PC-9 (cell line): Measurements from ENCODE around the gene MT2A. TPM values are rescaled to one million over a fixed set of nuclear protein-coding genes. Genes with fewer than 3 reads are reported as not detected.

Experiments used
- BruUV-seq: library from RNA; stranded (reverse); fragments of 400-500 nt; replicated peaks from 2 replicates; lab custom pipeline; 2021; lab: Mats Ljungman, UMichigan
- CTCF ChIA-PET: fragments of 300-600 bp; sonication (Branson Sonifier 250); formaldehyde crosslinking; loops from one replicate; lab custom pipeline; 2022; ENCODE audit warnings: antibody characterized with exemption; lab: Charles Lee
- POLR2A ChIA-PET: fragments of 300-600 bp; sonication (Branson Sonifier 250); formaldehyde crosslinking; loops from one replicate; lab custom pipeline; 2022; ENCODE audit warnings: antibody characterized with exemption; ENCODE audit not compliant: unreplicated experiment; lab: Charles Lee
- DNase-seq, 2 experiments: peaks; one replicate each; pipeline versions ENCODE4 v3.0.0 to v3.0.0-alpha.2; 2015 to 2022; ENCODE audit warnings: mixed read lengths in 1 of 2
- H2AFZ ChIP-seq: fragments of 200-600 bp; sonication (generic); 2 replicates; pipeline ENCODE4 v1.8.1; 2017; ENCODE audit warnings: antibody characterized with exemption
- H3F3A ChIP-seq: fragments of 200-600 bp; sonication (generic); 2 replicates; pipeline ENCODE4 v1.8.1; 2017; ENCODE audit warnings: antibody characterized with exemption, mild to moderate bottlenecking, low read depth; ENCODE audit not compliant: insufficient read depth
- H3K27ac ChIP-seq: fragments of 200-600 bp; sonication (generic); 2 replicates; pipeline ENCODE4 v1.6.1; 2016; ENCODE audit warnings: mixed run types
- H3K27me3 ChIP-seq: fragments of 200-600 bp; sonication (generic); 2 replicates; pipeline ENCODE4 v1.6.1; 2016; ENCODE audit warnings: low read depth, mixed run types; ENCODE audit not compliant: insufficient read depth
- H3K36me3 ChIP-seq: fragments of 200-600 bp; sonication (generic); 2 replicates; pipeline ENCODE4 v1.6.1; 2016; ENCODE audit warnings: low read depth, mixed run types
- H3K4me1 ChIP-seq: fragments of 200-600 bp; sonication (generic); replicated peaks from 2 replicates; pipeline ENCODE4 v1.6.1; 2016; ENCODE audit warnings: mixed run types; ENCODE audit not compliant: insufficient read depth
- H3K4me2 ChIP-seq: fragments of 200-600 bp; sonication (generic); 2 replicates; pipeline ENCODE4 v1.6.1; 2017; ENCODE audit warnings: mixed run types
- H3K4me3 ChIP-seq: fragments of 200-600 bp; sonication (generic); 2 replicates; pipeline ENCODE4 v1.6.1; 2016; ENCODE audit warnings: mixed run types
- H3K79me2 ChIP-seq: fragments of 200-600 bp; sonication (generic); 2 replicates; pipeline ENCODE4 v1.6.1; 2017; ENCODE audit warnings: low read depth, mixed run types
- H3K9me2 ChIP-seq: fragments of 200-600 bp; sonication (generic); 2 replicates; pipeline ENCODE4 v1.8.1; 2017; ENCODE audit warnings: mild to moderate bottlenecking; ENCODE audit not compliant: insufficient read depth
- H3K9me3 ChIP-seq: fragments of 200-600 bp; sonication (generic); 2 replicates; pipeline ENCODE4 v1.8.1; 2016; ENCODE audit warnings: low read depth; ENCODE audit not compliant: insufficient read depth
- H4K20me1 ChIP-seq: fragments of 200-600 bp; sonication (generic); 2 replicates; pipeline ENCODE4 v1.8.1; 2017; ENCODE audit not compliant: insufficient read depth
- EZH2 ChIP-seq: fragments of 200-600 bp; sonication (generic); IDR thresholded peaks from 2 replicates; pipeline ENCODE4 v1.8.0; 2017; ENCODE audit warnings: antibody characterized with exemption, low read depth
- intact Hi-C: fragments of 100-400 bp; cut with micrococcal nuclease; formaldehyde crosslinking; loops from one replicate; pipeline ENCODE4 v1.10.0; 2022; ENCODE audit not compliant: unreplicated experiment
- total RNA-seq: library from RNA; stranded (reverse); gene quantifications from 2 replicates; pipeline ENCODE4 v1.2.3, GENCODE V29; 2021
- TF ChIP-seq, protein P1 (sequence below): fragments of 200-600 bp; sonication (generic); conservative IDR thresholded peaks from 2 replicates; pipeline ENCODE4 v1.6.1; 2017; ENCODE audit warnings: mixed run types, antibody characterized with exemption, mild to moderate bottlenecking, moderate library complexity

Gene MT2A
- total RNA-seq, 1 experiment from 2014 or later = 203 TPM

- Histone ChIP-seq H3K36me3 (no peaks in the 10 kb centered on the region), H3K4me2 (no peak overlapping the region), H3K9me3 (no peaks in the 10 kb centered on the region), H3K27ac (no peak overlapping the region), H3F3A (no peaks in the 10 kb centered on the region), H3K79me2 (no peaks in the 10 kb centered on the region), H2AFZ (no peak overlapping the region), H4K20me1 (no peaks in the 10 kb centered on the region), H3K9me2 (no peaks in the 10 kb centered on the region), H3K27me3 (no peaks in the 10 kb centered on the region; the same call in 1 of the 2 replicates), H3K4me3 (no peak overlapping the region), H3K4me1 (0 out of 2 replicates have a peak, but pooled peaks cover 9% of the 10 kb centered on the region)
- no peak for DNase-seq
- no peak for TF ChIP-seq EZH2
- TF ChIP-seq, protein P1, sequence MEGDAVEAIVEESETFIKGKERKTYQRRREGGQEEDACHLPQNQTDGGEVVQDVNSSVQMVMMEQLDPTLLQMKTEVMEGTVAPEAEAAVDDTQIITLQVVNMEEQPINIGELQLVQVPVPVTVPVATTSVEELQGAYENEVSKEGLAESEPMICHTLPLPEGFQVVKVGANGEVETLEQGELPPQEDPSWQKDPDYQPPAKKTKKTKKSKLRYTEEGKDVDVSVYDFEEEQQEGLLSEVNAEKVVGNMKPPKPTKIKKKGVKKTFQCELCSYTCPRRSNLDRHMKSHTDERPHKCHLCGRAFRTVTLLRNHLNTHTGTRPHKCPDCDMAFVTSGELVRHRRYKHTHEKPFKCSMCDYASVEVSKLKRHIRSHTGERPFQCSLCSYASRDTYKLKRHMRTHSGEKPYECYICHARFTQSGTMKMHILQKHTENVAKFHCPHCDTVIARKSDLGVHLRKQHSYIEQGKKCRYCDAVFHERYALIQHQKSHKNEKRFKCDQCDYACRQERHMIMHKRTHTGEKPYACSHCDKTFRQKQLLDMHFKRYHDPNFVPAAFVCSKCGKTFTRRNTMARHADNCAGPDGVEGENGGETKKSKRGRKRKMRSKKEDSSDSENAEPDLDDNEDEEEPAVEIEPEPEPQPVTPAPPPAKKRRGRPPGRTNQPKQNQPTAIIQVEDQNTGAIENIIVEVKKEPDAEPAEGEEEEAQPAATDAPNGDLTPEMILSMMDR = no peak
- ChIA-PET POLR2A (no interaction called here), CTCF (no interaction called here)
- no TSS peak for BruUV-seq
- intact Hi-C loops = no loop called here
These were observed 24.1 kb upstream of the MT2A start for GRCh38 chr16:56584276-56584675.

DNA sequence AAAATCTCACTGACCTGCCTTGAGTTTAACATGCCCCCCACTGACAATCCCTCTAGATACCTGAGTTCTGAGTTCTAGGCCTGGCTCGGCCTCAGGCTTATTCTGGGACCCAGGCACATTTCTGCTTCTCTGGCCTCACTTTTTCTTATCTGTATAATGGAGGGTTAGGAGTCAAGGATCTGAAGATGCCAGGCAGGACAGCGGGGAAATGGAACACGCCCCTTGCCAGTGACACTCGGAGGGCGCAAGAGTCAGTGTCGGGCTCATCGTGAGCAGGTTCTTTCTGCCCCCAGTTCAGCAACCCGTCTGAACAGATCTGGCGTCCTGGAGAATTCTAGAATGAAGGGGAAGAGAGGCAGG lies 19.6 kb upstream of the MT2A start:
- ChIA-PET POLR2A (no interaction called here), CTCF (no interaction called here)
- Histone ChIP-seq H3K4me1 (no peaks in the 10 kb centered on the region), H3K27me3 (no peaks in the 10 kb centered on the region; the same call in 1 of the 2 replicates), H3K79me2 (no peaks in the 10 kb centered on the region), H3K4me2 (no peak overlapping the region), H3K9me2 (no peaks in the 10 kb centered on the region), H4K20me1 (no peaks in the 10 kb centered on the region), H3K9me3 (no peaks in the 10 kb centered on the region), H3K27ac (no peak overlapping the region), H3K4me3 (no peak overlapping the region), H3K36me3 (no peaks in the 10 kb centered on the region), H2AFZ (no peak overlapping the region), H3F3A (no peaks in the 10 kb centered on the region)
- intact Hi-C loops = no loop called here
- no peak for DNase-seq
- no TSS peak for BruUV-seq
- TF ChIP-seq, protein P1 = no peak
- no peak for TF ChIP-seq EZH2

GRCh38 chr16:56589141-56590039 lies 19.0 kb upstream of the MT2A start, which contains the start of gene MT3:
Gene MT3, plus strand, starts transcription at chr16:56589528. Its CDS starts 63 bp downstream, at chr16:56589591.
- ChIA-PET POLR2A (no interaction called here), CTCF (no interaction called here)
- Histone ChIP-seq H3K4me3 (no peak within 1 kb of the TSS), H3K79me2 (no peaks in the 10 kb centered on the region), H3K4me2 (no peak within 1 kb of the TSS), H3K9me2 (no peaks in the 10 kb centered on the region), H3K27me3 (no peaks in the 10 kb centered on the region; the same call in 1 of the 2 replicates), H3K36me3 (no peaks in the 10 kb centered on the region), H4K20me1 (no peaks in the 10 kb centered on the region), H3K27ac (no peak within 1 kb of the TSS), H3K9me3 (no peaks in the 10 kb centered on the region), H2AFZ (no peak within 1 kb of the TSS), H3K4me1 (no peaks in the 10 kb centered on the region), H3F3A (no peaks in the 10 kb centered on the region)
- DNase-seq = peak in 1 of 2 experiments; percentile 48
- TF ChIP-seq EZH2 = no peak
- TF ChIP-seq, protein P1 = no peak
- no TSS peak for BruUV-seq
- intact Hi-C loops = no loop called here
